ENCODE measurements around the gene KCNQ2.

DNA sequence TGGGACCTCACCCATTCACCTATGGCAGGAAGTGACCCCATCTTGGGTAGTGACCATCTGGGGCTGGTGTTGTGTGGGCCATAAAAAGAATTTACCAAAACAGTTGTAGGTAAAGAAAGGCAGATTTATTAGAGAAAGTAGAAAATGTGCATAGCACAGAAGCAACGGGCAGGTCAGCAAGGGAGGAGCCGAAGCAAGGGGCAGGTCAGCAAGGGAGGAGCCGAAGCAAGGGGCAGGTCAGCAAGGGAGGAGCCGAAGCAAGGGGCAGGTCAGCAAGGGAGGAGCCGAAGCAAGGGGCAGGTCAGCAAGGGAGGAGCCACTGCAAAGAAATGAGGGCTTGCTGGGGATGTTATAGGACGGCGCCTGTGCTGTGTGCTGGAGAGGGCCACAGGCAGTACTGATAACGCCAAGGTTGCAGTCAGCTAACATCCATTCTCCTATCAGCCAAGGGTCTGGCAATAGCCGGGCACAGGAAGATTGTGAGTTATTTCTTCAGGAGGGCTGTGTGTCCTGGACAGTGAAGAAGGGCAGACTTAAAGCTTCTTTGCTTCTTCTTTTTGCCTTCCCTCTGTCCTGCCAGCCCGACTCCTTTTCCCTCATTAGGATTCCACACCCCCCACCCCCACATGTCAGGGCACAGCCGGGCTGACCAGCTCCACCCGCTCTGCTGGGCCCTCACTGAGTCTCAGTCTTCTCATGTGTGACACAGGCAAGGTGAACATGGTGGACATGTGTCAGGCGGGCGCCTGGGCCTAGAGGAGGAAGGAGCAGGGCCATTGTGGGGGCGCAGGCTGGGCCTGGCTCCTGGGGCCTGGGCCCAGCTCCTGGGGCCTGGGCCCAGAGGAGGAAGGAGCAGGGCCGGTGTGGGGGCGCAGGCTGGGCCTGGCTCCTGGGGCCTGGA, 79.7 kb downstream of the KCNQ2 start:
- TF ChIP-seq, protein P1, sequence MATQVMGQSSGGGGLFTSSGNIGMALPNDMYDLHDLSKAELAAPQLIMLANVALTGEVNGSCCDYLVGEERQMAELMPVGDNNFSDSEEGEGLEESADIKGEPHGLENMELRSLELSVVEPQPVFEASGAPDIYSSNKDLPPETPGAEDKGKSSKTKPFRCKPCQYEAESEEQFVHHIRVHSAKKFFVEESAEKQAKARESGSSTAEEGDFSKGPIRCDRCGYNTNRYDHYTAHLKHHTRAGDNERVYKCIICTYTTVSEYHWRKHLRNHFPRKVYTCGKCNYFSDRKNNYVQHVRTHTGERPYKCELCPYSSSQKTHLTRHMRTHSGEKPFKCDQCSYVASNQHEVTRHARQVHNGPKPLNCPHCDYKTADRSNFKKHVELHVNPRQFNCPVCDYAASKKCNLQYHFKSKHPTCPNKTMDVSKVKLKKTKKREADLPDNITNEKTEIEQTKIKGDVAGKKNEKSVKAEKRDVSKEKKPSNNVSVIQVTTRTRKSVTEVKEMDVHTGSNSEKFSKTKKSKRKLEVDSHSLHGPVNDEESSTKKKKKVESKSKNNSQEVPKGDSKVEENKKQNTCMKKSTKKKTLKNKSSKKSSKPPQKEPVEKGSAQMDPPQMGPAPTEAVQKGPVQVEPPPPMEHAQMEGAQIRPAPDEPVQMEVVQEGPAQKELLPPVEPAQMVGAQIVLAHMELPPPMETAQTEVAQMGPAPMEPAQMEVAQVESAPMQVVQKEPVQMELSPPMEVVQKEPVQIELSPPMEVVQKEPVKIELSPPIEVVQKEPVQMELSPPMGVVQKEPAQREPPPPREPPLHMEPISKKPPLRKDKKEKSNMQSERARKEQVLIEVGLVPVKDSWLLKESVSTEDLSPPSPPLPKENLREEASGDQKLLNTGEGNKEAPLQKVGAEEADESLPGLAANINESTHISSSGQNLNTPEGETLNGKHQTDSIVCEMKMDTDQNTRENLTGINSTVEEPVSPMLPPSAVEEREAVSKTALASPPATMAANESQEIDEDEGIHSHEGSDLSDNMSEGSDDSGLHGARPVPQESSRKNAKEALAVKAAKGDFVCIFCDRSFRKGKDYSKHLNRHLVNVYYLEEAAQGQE (IDR thresholded peaks at IDR 0.05; ENCODE audit: low read depth) = no peak
- TF ChIP-seq CREB1 (IDR thresholded peaks at IDR 0.05; ENCODE audit: low read depth) (no peak), TAF1 (IDR thresholded peaks at IDR 0.05; ENCODE audit: low read depth) (no peak), EP300 (IDR thresholded peaks at IDR 0.05; ENCODE audit: borderline replicate concordance) (no peak), CEBPB (IDR thresholded peaks at IDR 0.05) (no peak), TEAD4 (IDR thresholded peaks at IDR 0.05) (no peak), YY1 (IDR thresholded peaks at IDR 0.05; ENCODE audit: low read depth) (no peak), RAD21 (IDR thresholded peaks at IDR 0.05; ENCODE audit: low read depth) (no peak), EGR1 (IDR thresholded peaks at IDR 0.05) (no peak)
